SK-N-SH (cell line): ENCODE data around the gene STARD8. TPM values are rescaled to one million over a fixed set of nuclear protein-coding genes. Genes with fewer than 3 reads are reported as not detected.

Source experiments
- CTCF ChIA-PET: fragments of 300-600, 350-600 bp; formaldehyde crosslinking; extraction: SDS; loops from one replicate; lab custom pipeline; 2021; lab: Yijun Ruan, JAX
- POLR2A ChIA-PET: fragments of 350-600 bp; sonication (Branson Sonifier 250); formaldehyde crosslinking; extraction: SDS; loops from one replicate; lab custom pipeline; 2020; ENCODE audit warnings: antibody characterized with exemption, inconsistent platforms; lab: Yijun Ruan, JAX
- DNase-seq: peaks from one replicate; pipeline ENCODE4 v3.0.0; 2012
- H2AFZ ChIP-seq: fragments of 200-600 bp; sonication (generic); 2 replicates; pipeline ENCODE4 v1.8.1; 2016; ENCODE audit warnings: antibody characterized with exemption, mild to moderate bottlenecking, low read depth
- H3F3A ChIP-seq: fragments of 200-600 bp; sonication (generic); replicated peaks from 2 replicates; pipeline ENCODE3; 2016; ENCODE audit warnings: antibody characterized with exemption, mild to moderate bottlenecking; ENCODE audit not compliant: insufficient read depth
- H3K27ac ChIP-seq, 2 experiments: fragments of 200-500 bp in 1 of 2; fragments of 200-600 bp in 1 of 2; sonication (Bioruptor generic) in 1 of 2; sonication (generic), shearing (Covaris generic) in 1 of 2; 2 replicates each; pipeline versions ENCODE4 v1.5.1 to v1.6.1; 2014 to 2016; ENCODE audit warnings: low read depth in 2 of 2, inconsistent platforms in 1 of 2, low read length in 1 of 2, mild to moderate bottlenecking in 1 of 2, mixed read lengths in 1 of 2
- H3K27me3 ChIP-seq: fragments of 200-600 bp; sonication (generic), shearing (Covaris generic); 2 replicates; pipeline ENCODE4 v1.6.1; 2016; ENCODE audit warnings: mixed run types; ENCODE audit not compliant: insufficient read depth
- H3K36me3 ChIP-seq, 2 experiments: fragments of 200-500 bp in 1 of 2; fragments of 200-600 bp in 1 of 2; sonication (Bioruptor generic) in 1 of 2; sonication (generic) in 1 of 2; replicated peaks in 1 of 2; 2 replicates each; pipeline versions ENCODE3 to v1.5.1; 2014 to 2016; ENCODE audit warnings: low read length in 1 of 2, mild to moderate bottlenecking in 1 of 2; ENCODE audit not compliant: insufficient read depth in 2 of 2, control insufficient read depth in 1 of 2
- H3K4me1 ChIP-seq, 2 experiments: fragments of 200-500 bp in 1 of 2; fragments of 200-600 bp in 1 of 2; sonication (Bioruptor generic) in 1 of 2; sonication (generic), shearing (Covaris generic) in 1 of 2; 2 replicates each; pipeline versions ENCODE4 v1.5.1 to v1.6.1; 2014 to 2016; ENCODE audit warnings: low read depth in 1 of 2, low read length in 1 of 2, mixed run types in 1 of 2; ENCODE audit not compliant: insufficient read depth in 2 of 2, control insufficient read depth in 1 of 2
- H3K4me2 ChIP-seq: fragments of 200-600 bp; sonication (generic), shearing (Covaris generic); 2 replicates; pipeline ENCODE4 v1.6.1; 2017; ENCODE audit warnings: mixed run types
- H3K4me3 ChIP-seq, 2 experiments: fragments of 200-500 bp in 1 of 2; fragments of 200-600 bp in 1 of 2; sonication (Bioruptor generic) in 1 of 2; sonication (generic), shearing (Covaris generic) in 1 of 2; 2 replicates each; pipeline versions ENCODE4 v1.5.1 to v1.8.1; 2014 to 2016; ENCODE audit warnings: low read depth in 2 of 2, inconsistent platforms in 1 of 2, low read length in 1 of 2, mild to moderate bottlenecking in 1 of 2, mixed read lengths in 1 of 2, moderate library complexity in 1 of 2
- H3K79me2 ChIP-seq: fragments of 200-600 bp; sonication (generic); 2 replicates; pipeline ENCODE4 v1.8.1; 2017; ENCODE audit warnings: mild to moderate bottlenecking; ENCODE audit not compliant: insufficient read depth
- H3K9ac ChIP-seq: fragments of 200-600 bp; sonication (generic); 2 replicates; pipeline ENCODE4 v1.6.1; 2017; ENCODE audit warnings: mixed run types
- H3K9me2 ChIP-seq: fragments of 200-600 bp; sonication (generic); 2 replicates; pipeline ENCODE4 v1.6.1; 2017; ENCODE audit warnings: mixed run types
- H3K9me3 ChIP-seq: fragments of 200-600 bp; sonication (generic); 2 replicates; pipeline ENCODE4 v1.6.1; 2017; ENCODE audit warnings: mixed run types, mild to moderate bottlenecking, moderate library complexity
- H4K20me1 ChIP-seq: fragments of 200-600 bp; sonication (generic); 2 replicates; pipeline ENCODE4 v1.6.1; 2017; ENCODE audit warnings: mild to moderate bottlenecking, mixed run types; ENCODE audit not compliant: insufficient read depth
- CHD2 ChIP-seq: fragments of 150-350 bp; IDR thresholded peaks from 2 replicates; pipeline ENCODE4 v1.6.1; 2018; ENCODE audit warnings: low read length; ENCODE audit not compliant: partially characterized antibody
- CTCF ChIP-seq: fragments of 200-600 bp; sonication (generic); IDR thresholded peaks from 2 replicates; pipeline ENCODE4 v1.6.1; 2017; ENCODE audit warnings: antibody characterized with exemption, mild to moderate bottlenecking, moderate library complexity
- ELF1 ChIP-seq: IDR thresholded peaks from 2 replicates; pipeline ENCODE4 v1.4.0; 2012
- FOSL2 ChIP-seq: IDR thresholded peaks from 2 replicates; pipeline ENCODE4 v1.4.0; 2012; ENCODE audit warnings: low read depth, mild to moderate bottlenecking, moderate library complexity, borderline replicate concordance
- FOXJ3 ChIP-seq: sonication (generic); formaldehyde crosslinking; IDR thresholded peaks from 2 replicates; pipeline ENCODE4 v1.5.1; 2020; ENCODE audit warnings: mild to moderate bottlenecking, missing genetic modification reagents
- FOXM1 ChIP-seq: IDR thresholded peaks from 2 replicates; pipeline ENCODE4 v1.4.0; 2012; ENCODE audit warnings: low read depth, mild to moderate bottlenecking
- GABPA ChIP-seq: IDR thresholded peaks from 2 replicates; pipeline ENCODE4 v1.4.0; 2012; ENCODE audit warnings: low read depth, mild to moderate bottlenecking
- GATA2 ChIP-seq: sonication (generic); formaldehyde crosslinking; IDR thresholded peaks from 2 replicates; pipeline ENCODE4 v1.5.0; 2020; ENCODE audit warnings: mild to moderate bottlenecking, missing genetic modification reagents
- MEF2A ChIP-seq: IDR thresholded peaks from 2 replicates; pipeline ENCODE4 v1.4.0; 2012; ENCODE audit warnings: low read depth, borderline replicate concordance
- NFIC ChIP-seq: IDR thresholded peaks from 2 replicates; pipeline ENCODE4 v1.4.0; 2012; ENCODE audit warnings: borderline replicate concordance
- NRF1 ChIP-seq: IDR thresholded peaks from 2 replicates; pipeline ENCODE4 v1.6.1; 2012; ENCODE audit warnings: low read depth, mild to moderate bottlenecking, low read length
- RXRA ChIP-seq: IDR thresholded peaks from 2 replicates; pipeline ENCODE4 v1.4.0; 2012; ENCODE audit warnings: low read depth, mild to moderate bottlenecking, borderline replicate concordance
- SIN3A ChIP-seq: IDR thresholded peaks from 2 replicates; pipeline ENCODE4 v1.6.1; 2012; ENCODE audit warnings: low read depth, mild to moderate bottlenecking, low read length, moderate library complexity, borderline replicate concordance
- SMC3 ChIP-seq: IDR thresholded peaks from 2 replicates; pipeline ENCODE4 v1.6.1; 2012; ENCODE audit warnings: low read depth, low read length, improper control_type of control experiment
- TAF1 ChIP-seq: IDR thresholded peaks from 2 replicates; pipeline ENCODE4 v1.6.1; 2012; ENCODE audit warnings: low read depth, mild to moderate bottlenecking, low read length, moderate library complexity, borderline replicate concordance
- TCF12 ChIP-seq: IDR thresholded peaks from 2 replicates; pipeline ENCODE4 v1.4.0; 2012
- TEAD4 ChIP-seq: IDR thresholded peaks from 2 replicates; pipeline ENCODE4 v1.4.0; 2012; ENCODE audit warnings: mild to moderate bottlenecking, borderline replicate concordance; ENCODE audit not compliant: insufficient read depth
- YY1 ChIP-seq: IDR thresholded peaks from 2 replicates; pipeline ENCODE4 v1.4.0; 2012; ENCODE audit warnings: low read depth, mild to moderate bottlenecking
- ZBTB33 ChIP-seq: IDR thresholded peaks from 2 replicates; pipeline ENCODE4 v1.4.0; 2012; ENCODE audit warnings: low read depth, borderline replicate concordance
- WGBS: methylation state at CpG from one replicate; pipeline ENCODE4 v1.1.6; 2017; ENCODE audit warnings: low lambda C conversion rate; 5-methylcytosine and 5-hydroxymethylcytosine counted together
- polyA plus RNA-seq, 3 experiments: library from polyadenylated mRNA; depleted of rRNA; stranded (reverse); fragments of >200 nt; gene quantifications; 2 replicates each; pipeline ENCODE4 v1.2.3, GENCODE V29; 2012

The STARD8 gene
- polyA plus RNA-seq, 1 of the 3 experiments (the other 2 are of a cell fraction), result 2.6 TPM

- Histone ChIP-seq H3K9me2 (no peaks in the 10 kb centered on the region), H3K79me2 (no peaks in the 10 kb centered on the region), H3K4me3 (no peak overlapping the region), H3K4me2 (no peak overlapping the region), H4K20me1 (no peaks in the 10 kb centered on the region), H3K4me1 (no peaks in the 10 kb centered on the region), H3K27me3 (no peaks in the 10 kb centered on the region), H3K27ac (no peak overlapping the region), H3K9ac (no peak overlapping the region), H3K36me3 (no peaks in the 10 kb centered on the region), H2AFZ (no peak overlapping the region), H3K9me3 (no peaks in the 10 kb centered on the region), H3F3A (no peaks in the 10 kb centered on the region)
- ChIA-PET POLR2A (no interaction called here), CTCF (no interaction called here)
- DNase-seq, result no peak
- 61% methylated on average over 3 of the region's 3 CpGs for WGBS
- TF ChIP-seq GATA2, result no peak
- TF ChIP-seq TCF12, result no peak
- TF ChIP-seq TEAD4, result no peak
- TF ChIP-seq RXRA, result no peak
- no peak for TF ChIP-seq YY1
- TF ChIP-seq NRF1, result no peak
- no peak for TF ChIP-seq GABPA
- no peak for TF ChIP-seq FOXJ3 (CRISPR knock-in tag)
- TF ChIP-seq ZBTB33, result no peak
- TF ChIP-seq FOXM1, result no peak
- no peak for TF ChIP-seq TAF1
- TF ChIP-seq ELF1, result no peak
- no peak for TF ChIP-seq FOSL2
- no peak for TF ChIP-seq MEF2A
- no peak for TF ChIP-seq SMC3
- TF ChIP-seq CHD2, result no peak
These were observed 56.4 kb downstream of the STARD8 start for GRCh38 chrX:68703846-68704245.

- CTCF ChIA-PET, result interaction anchor here (1.4 kb wide), 1 partner anchor 14 kb away, joined by 5 read pairs; no protein-coding TSS in a partner anchor
- TF ChIP-seq NFIC (no peak), ZBTB33 (no peak), CTCF (no peak), SIN3A (no peak)
- Histone ChIP-seq H4K20me1 (no peaks in the 10 kb centered on the region), H3K9ac (no peak overlapping the region), H3K27ac (no peak overlapping the region), H3F3A (no peaks in the 10 kb centered on the region), H3K79me2 (no peaks in the 10 kb centered on the region), H3K4me3 (no peak overlapping the region), H3K4me2 (no peak overlapping the region), H3K27me3 (no peaks in the 10 kb centered on the region), H3K9me3 (no peaks in the 10 kb centered on the region), H2AFZ (no peak overlapping the region), H3K9me2 (no peaks in the 10 kb centered on the region), H3K36me3 (no peaks in the 10 kb centered on the region), H3K4me1 (no peaks in the 10 kb centered on the region)
- POLR2A ChIA-PET, result interaction anchor here (1.1 kb wide), 1 partner anchor 10 kb away, joined by 3 read pairs; no protein-coding TSS in a partner anchor
- 57% methylated on average over 1 of the region's 5 CpGs for WGBS
- DNase-seq, result no peak
These were observed 58.5 kb downstream of the STARD8 start for GRCh38 chrX:68705986-68706385.
